Activated CD8-positive, alpha-beta T cell treated with anti-CD3 and anti-CD28 coated beads, Interleukin-2, amount 10 ng/mL, durations not matched to agents 7 days and 5 days (primary cell): ENCODE results near the gene PRKCA. TPM values are rescaled to one million over a fixed set of nuclear protein-coding genes. Genes with fewer than 3 reads are reported as not detected.

Experiments
- ATAC-seq: fragments of 150-1000 bp; cut with Tn5 transposase; one replicate; pipeline ENCODE4 v1.10.0; 2021; ENCODE audit warnings: moderate library complexity
- CTCF ChIA-PET: fragments of 350-600 bp; sonication (Branson Sonifier 250); formaldehyde crosslinking; loops from one replicate; lab custom pipeline; 2021; ENCODE audit warnings: antibody characterized with exemption; lab: Charles Lee
- POLR2A ChIA-PET: fragments of 350-600 bp; sonication (Branson Sonifier 250); formaldehyde crosslinking; loops from one replicate; lab custom pipeline; 2021; ENCODE audit warnings: antibody characterized with exemption; lab: Charles Lee
- DNase-seq: peaks from one replicate; pipeline ENCODE4 v3.0.0-alpha.2; 2020
- H3K27ac Mint-ChIP-seq: one replicate; pipeline ENCODE4 v1.8.0; 2021; ENCODE audit warnings: mild to moderate bottlenecking, mixed read lengths
- H3K27me3 Mint-ChIP-seq: one replicate; pipeline ENCODE4 v1.8.0; 2021; ENCODE audit warnings: low read depth, mixed read lengths
- H3K36me3 Mint-ChIP-seq: one replicate; pipeline ENCODE4 v1.8.0; 2021; ENCODE audit warnings: low read depth, mixed read lengths
- H3K4me1 Mint-ChIP-seq: one replicate; pipeline ENCODE4 v1.8.0; 2021; ENCODE audit warnings: low read depth, mixed read lengths
- H3K4me3 Mint-ChIP-seq: one replicate; pipeline ENCODE4 v1.8.0; 2021; ENCODE audit warnings: mild to moderate bottlenecking, mixed read lengths
- H3K9me3 Mint-ChIP-seq: one replicate; pipeline ENCODE4 v1.8.0; 2022; ENCODE audit warnings: mixed read lengths; ENCODE audit not compliant: insufficient read depth
- total RNA-seq, 2 experiments: library from RNA; stranded (reverse); gene quantifications; one replicate each; pipeline ENCODE4 v1.2.3, GENCODE V29; 2021

PRKCA gene
- total RNA-seq, 2 experiments from 2014 or later = 74.1 to 76.9 TPM

DNA sequence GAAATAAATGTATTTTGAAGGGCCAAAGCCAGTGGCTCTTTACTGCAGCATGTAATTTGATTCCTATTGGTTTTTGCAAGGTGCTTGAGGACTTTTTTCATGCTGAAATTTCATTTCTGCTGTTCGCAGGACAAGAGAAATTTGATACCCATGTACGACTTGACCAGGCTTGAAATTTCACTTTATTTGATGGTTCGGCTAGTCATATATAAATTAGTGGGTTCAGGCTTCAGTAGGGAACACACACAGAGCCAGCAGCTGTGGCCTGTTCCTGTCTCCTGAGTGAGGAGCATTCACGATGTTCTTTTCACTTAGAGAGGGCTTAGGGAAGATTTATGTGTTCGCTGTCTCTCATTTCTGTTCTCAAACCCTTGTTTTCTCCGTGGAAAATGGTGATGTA lies 274.1 kb downstream of the PRKCA start:
- Mint-ChIP-seq H3K4me1 (peaks cover 9% of the 10 kb centered on the region), H3K27me3 (no peaks in the 10 kb centered on the region), H3K9me3 (no peaks in the 10 kb centered on the region), H3K4me3 (no peak overlapping the region), H3K36me3 (peaks cover 19% of the 10 kb centered on the region), H3K27ac (no peak overlapping the region)
- POLR2A ChIA-PET = no interaction called here
- CTCF ChIA-PET = interaction anchor here (1.6 kb wide), 1 partner anchor 9 kb away, joined by 6 read pairs; no protein-coding TSS in a partner anchor
- no peak for DNase-seq
- no peak for ATAC-seq

DNA sequence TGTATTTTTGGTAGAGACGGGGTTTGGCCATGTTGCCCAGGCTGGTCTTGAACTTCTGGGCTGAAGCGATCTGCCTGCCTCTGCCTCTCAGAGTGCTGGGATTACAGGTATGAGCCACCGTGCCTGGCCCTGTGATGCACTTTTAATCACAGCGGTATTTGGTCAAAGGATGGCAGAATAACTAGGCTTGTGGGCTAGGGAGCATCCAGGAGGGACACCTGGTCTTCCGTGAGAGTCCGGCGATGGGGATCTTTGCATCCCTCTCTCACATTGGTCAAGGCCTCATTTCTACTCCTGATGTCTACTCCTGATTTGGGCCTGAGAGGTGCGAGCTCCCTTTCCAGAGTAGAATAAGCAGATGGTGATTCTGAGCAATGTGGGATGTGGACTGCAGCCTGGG lies 274.6 kb downstream of the PRKCA start:
- Mint-ChIP-seq H3K27ac (no peak overlapping the region), H3K27me3 (no peaks in the 10 kb centered on the region), H3K9me3 (no peaks in the 10 kb centered on the region), H3K36me3 (peaks cover 24% of the 10 kb centered on the region), H3K4me3 (no peak overlapping the region), H3K4me1 (peaks cover 9% of the 10 kb centered on the region)
- ATAC-seq (no peak), DNase-seq (no peak)
- CTCF ChIA-PET = no interaction called here
- POLR2A ChIA-PET = no interaction called here

DNA sequence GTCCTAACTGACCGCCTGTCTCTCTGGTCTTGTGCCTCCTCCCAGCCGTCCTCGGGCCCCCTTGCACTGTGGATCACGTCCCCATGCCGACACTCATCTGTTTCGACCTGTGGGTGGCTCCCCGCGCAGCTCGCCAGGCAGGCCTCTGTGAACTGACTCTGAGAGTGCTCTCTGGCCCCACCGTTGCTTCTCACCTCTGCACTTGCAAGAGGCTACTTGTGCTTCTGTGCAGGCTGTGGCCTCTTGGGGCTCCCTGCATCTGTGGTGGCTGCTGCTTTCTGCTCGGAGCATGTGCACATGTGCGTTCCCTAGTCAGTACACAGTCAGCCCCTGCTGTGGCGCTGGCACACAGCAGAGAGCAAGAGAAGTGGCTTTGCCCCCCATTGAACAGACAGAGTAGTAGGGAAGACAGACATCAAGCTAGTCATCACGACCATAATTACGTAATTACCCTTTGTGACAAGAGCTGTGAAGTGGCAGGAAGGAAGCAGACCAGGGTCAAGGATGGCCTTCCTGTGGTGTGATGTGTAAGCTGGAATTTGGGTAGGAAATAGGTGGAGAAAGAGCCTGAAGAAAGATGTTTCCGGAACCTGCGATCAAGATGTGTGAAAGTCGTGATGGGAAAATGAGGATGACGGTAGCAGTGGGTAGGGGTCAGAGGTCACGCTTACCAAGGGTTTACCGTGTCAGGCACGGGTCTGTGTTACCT lies 276.5 kb downstream of the PRKCA start:
- H3K27ac Mint-ChIP-seq = no peak overlapping the region
- ChIA-PET CTCF (interaction anchor here (1.0 to 1.9 kb wide), 2 partner anchors 12 to 37 kb away, joined by 3 to 7 read pairs; no protein-coding TSS in a partner anchor), POLR2A (no interaction called here)
- no peaks in the 10 kb centered on the region for H3K27me3 Mint-ChIP-seq
- peaks cover 36% of the 10 kb centered on the region for H3K36me3 Mint-ChIP-seq
- ATAC-seq = no peak
- DNase-seq = no peak
- H3K4me1 Mint-ChIP-seq = peaks cover 9% of the 10 kb centered on the region
- H3K9me3 Mint-ChIP-seq = peaks cover 3% of the 10 kb centered on the region
- H3K4me3 Mint-ChIP-seq = no peak overlapping the region

DNA sequence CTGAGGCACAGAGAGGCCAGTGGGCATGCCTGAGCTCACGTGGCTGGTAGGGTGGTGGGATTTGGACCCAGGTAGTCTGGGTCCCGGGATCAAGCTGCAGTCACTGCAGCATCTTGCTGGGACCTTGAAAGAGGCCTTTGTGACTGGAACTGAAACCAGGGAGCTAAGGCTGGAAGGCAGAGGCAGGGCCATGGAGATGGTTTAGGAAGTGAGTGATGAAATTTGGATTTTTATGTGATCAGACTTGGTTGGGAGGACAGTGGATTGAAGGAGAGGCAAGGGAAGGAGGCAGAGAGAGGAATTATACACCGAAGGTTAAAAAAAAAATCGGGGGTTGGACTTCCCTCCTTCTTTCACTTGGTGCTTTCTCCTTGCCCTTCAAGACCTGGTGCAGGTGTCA lies 277.1 kb downstream of the PRKCA start:
- POLR2A ChIA-PET = no interaction called here
- H3K9me3 Mint-ChIP-seq = peaks cover 3% of the 10 kb centered on the region

DNA sequence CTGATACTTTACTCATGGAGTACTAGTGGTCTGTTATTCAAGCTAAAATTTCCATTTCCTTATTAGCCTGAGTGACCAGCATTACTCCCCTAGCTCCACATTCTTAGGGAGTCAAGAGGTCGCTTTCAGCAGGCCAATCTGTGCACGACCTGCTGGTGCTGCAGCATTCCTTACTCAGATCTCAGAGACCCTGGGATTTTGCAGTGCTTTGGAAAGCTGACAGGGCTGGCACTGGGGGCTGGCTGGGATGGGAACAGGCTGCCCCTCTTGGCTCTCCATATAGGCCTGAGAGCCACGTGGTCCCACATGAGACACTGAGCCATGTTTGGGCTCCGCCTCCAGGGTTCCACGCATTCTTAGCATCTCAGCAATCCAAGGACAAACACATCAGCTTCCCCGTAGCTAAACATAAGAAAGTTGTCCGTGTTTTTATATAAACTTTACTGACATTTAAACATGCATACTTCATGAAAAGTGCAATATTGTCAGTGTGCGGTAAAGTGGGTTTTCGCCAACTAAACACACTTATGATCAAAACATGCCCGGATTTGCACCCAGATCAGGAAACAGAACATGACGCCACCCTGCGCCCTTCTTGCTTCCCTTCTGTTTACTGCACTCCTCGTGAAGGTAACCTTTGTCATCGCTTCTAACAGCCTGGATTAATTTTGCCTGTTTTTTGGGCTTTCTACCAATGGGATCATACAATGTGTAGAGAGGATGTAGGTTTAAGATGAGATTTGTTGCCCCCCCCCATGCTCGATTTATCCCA lies 278.0 kb downstream of the PRKCA start:
- peaks cover 9% of the 10 kb centered on the region for H3K4me1 Mint-ChIP-seq
- H3K27ac Mint-ChIP-seq = no peak overlapping the region
- H3K4me3 Mint-ChIP-seq = no peak overlapping the region
- DNase-seq = no peak
- ATAC-seq = no peak
- CTCF ChIA-PET = interaction anchor here (0.8 to 2.4 kb wide), 4 partner anchors 14 to 90 kb away, joined by 3 to 9 read pairs (median 3); no protein-coding TSS in a partner anchor
- H3K27me3 Mint-ChIP-seq = no peaks in the 10 kb centered on the region
- H3K36me3 Mint-ChIP-seq = peaks cover 41% of the 10 kb centered on the region
- H3K9me3 Mint-ChIP-seq = peaks cover 3% of the 10 kb centered on the region
- POLR2A ChIA-PET = no interaction called here

More for the DNA sequence above, 277.1 kb downstream of the PRKCA start:
- peaks cover 9% of the 10 kb centered on the region for H3K4me1 Mint-ChIP-seq
- ATAC-seq = no peak
- no peak overlapping the region for H3K27ac Mint-ChIP-seq
- peaks cover 37% of the 10 kb centered on the region for H3K36me3 Mint-ChIP-seq
- CTCF ChIA-PET = interaction anchor here (0.8 to 2.4 kb wide), 4 partner anchors 13 to 91 kb away, joined by 3 to 9 read pairs (median 5); no protein-coding TSS in a partner anchor
- DNase-seq = no peak
- H3K27me3 Mint-ChIP-seq = no peaks in the 10 kb centered on the region
- H3K4me3 Mint-ChIP-seq = no peak overlapping the region

DNA sequence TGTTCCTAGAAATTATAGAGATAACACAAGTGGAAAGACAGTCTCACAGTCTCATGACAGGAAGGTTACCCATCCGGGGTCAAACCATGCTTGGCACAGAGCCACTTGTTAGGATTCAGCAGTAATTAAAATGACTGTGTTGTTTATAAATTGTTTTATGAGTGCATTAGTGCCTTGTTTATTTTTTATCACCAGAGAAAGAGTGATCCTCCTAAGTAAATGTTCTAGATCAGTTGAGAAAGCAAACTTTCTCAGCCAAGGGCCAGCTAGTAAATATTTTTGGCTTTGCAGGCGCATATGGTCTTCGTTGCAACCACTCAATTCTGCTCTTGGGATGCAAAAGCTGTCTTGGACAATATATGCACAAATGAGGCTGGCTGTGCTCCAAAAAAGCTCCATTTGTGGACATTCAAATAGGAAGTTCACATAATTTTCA lies 278.6 kb downstream of the PRKCA start:
- peaks cover 9% of the 10 kb centered on the region for H3K4me1 Mint-ChIP-seq
- H3K27me3 Mint-ChIP-seq = no peaks in the 10 kb centered on the region
- no peak overlapping the region for H3K4me3 Mint-ChIP-seq
- ChIA-PET CTCF (interaction anchor here (1.1 to 2.4 kb wide), 2 partner anchors 15 to 45 kb away, joined by 3 to 9 read pairs; no protein-coding TSS in a partner anchor), POLR2A (no interaction called here)
- peaks cover 3% of the 10 kb centered on the region for H3K9me3 Mint-ChIP-seq
- no peak overlapping the region for H3K27ac Mint-ChIP-seq
- DNase-seq = no peak
- H3K36me3 Mint-ChIP-seq = peaks cover 44% of the 10 kb centered on the region
- ATAC-seq = no peak

DNA sequence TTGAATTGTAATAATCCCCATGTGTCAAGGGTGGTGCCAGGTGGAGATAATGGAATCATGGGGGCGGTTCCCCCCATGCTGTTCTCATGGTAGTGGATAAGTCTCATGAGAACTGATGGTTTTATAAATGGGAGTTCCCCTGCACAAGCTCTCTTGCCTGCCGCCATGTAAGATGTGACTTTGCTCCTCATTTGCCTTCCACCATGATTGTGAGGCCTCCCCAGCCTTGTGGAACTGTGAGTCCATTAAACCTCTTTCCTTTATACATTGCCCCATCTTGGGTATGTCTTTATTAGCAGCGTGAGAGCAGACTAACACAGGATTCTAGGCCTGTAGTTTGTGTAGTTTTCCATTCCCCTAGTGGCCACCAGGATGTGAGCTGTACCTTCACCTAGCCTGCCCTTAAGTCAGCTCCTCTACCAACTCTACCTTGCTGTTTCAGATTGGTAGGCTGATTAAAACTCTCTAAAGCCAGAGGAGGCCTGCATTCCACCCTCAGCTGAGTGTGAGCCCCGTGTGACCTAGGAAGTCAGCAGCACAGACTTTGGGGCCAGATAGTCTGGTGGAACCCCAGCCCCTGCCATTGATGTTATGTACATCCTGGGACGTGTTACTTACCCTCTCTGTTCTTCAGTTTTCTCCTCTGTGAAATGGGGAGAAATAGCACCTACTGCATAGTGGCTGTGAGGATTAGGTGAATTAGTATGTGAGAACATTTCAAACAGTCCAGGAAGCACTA lies 280.1 kb downstream of the PRKCA start:
- POLR2A ChIA-PET = no interaction called here
- Mint-ChIP-seq H3K4me3 (no peak overlapping the region), H3K9me3 (peaks cover 3% of the 10 kb centered on the region), H3K27ac (no peak overlapping the region), H3K4me1 (peaks cover 9% of the 10 kb centered on the region), H3K36me3 (peaks cover 44% of the 10 kb centered on the region), H3K27me3 (no peaks in the 10 kb centered on the region)
- DNase-seq (no peak), ATAC-seq (no peak)
- CTCF ChIA-PET = interaction anchor here (0.8 to 1.3 kb wide), 3 partner anchors 9 to 15 kb away, joined by 3 to 6 read pairs (median 4); no protein-coding TSS in a partner anchor

DNA sequence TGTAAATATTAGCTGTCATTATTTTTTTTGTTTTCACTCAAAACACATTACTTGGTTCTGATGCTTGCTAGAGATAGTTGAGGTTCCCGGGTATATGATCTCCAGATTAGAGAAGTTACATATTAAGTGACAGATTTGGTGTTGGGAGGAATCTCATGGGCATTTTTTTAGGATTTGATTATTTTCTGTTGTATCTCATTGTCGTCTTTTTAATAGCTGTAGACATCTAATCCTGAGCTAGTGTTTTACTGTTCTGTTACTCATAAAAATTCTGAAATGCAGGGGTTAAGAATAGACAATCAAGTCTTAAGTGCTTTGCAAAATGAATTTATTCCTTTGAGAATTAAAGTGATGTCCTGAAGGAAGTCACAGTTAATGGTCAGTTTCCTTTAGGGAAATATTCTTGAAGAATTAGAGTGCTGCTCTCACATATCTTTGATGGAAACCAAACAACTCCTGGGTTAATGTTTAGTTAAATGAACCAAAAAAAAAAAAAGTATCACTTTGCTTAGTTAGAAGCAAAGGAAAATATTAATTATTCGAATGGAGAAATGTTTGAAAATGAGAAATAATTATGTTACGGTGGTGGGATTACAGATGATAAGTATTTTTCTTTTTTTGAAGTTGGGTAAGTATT lies 280.8 kb downstream of the PRKCA start:
- Mint-ChIP-seq H3K9me3 (peaks cover 3% of the 10 kb centered on the region), H3K27ac (no peak overlapping the region)

DNA sequence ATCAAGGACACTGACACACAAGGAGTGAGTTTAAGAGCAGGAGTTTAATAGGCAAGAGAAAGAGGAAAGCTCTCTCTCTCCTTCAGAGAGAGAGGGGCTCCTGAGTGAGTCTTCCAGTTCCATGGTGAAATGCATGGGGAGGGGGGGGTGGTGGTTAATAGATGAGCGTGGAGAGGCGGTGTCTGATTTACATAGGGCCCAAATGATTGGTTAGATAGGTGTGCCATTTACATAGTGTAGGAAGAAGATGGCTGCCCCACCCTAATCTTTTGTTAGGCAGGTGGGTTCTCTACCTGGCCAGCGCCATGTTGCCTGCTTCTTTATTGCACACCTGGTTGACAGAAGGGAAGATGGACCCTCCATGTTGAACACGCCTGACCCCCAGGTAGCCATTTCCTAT lies 282.5 kb downstream of the PRKCA start:
- ATAC-seq (no peak), DNase-seq (no peak)
- Mint-ChIP-seq H3K4me1 (peaks cover 7% of the 10 kb centered on the region), H3K9me3 (peaks cover 3% of the 10 kb centered on the region), H3K4me3 (no peak overlapping the region), H3K36me3 (peaks cover 30% of the 10 kb centered on the region), H3K27me3 (no peaks in the 10 kb centered on the region), H3K27ac (no peak overlapping the region)
- ChIA-PET CTCF (interaction anchor here (1.7 kb wide), 1 partner anchor 18 kb away, joined by 4 read pairs; no protein-coding TSS in a partner anchor), POLR2A (no interaction called here)

More for the DNA sequence above, 280.8 kb downstream of the PRKCA start:
- ChIA-PET POLR2A (no interaction called here), CTCF (interaction anchor here (0.8 to 1.3 kb wide), 4 partner anchors 10 to 108 kb away, joined by 3 to 6 read pairs (median 4); no protein-coding TSS in a partner anchor)
- Mint-ChIP-seq H3K36me3 (peaks cover 40% of the 10 kb centered on the region), H3K27me3 (no peaks in the 10 kb centered on the region), H3K4me3 (no peak overlapping the region), H3K4me1 (peaks cover 13% of the 10 kb centered on the region)
- no peak for DNase-seq
- no peak for ATAC-seq

DNA sequence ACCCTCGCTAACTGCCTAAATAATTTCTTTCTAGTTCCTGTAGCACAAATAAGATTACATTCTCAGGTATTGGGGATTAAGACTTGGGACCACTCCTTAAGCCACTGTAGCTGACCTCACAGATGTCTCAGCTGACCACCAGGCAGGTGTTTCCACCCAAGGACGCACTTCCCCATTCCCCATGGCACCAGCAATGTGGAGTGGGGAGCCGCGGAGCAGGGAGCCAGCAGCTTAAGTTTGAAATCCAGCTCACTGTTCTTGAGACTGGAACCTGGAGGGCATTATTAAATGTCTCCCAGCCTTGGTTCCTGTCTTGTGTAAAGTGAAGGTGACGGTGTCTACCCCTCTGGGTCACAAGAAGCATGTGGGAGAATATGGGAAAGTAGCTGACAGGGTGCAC lies 283.1 kb downstream of the PRKCA start:
- Mint-ChIP-seq H3K27ac (no peak overlapping the region), H3K27me3 (no peaks in the 10 kb centered on the region), H3K36me3 (peaks cover 29% of the 10 kb centered on the region), H3K9me3 (peaks cover 3% of the 10 kb centered on the region), H3K4me3 (no peak overlapping the region), H3K4me1 (peaks cover 7% of the 10 kb centered on the region)
- POLR2A ChIA-PET = no interaction called here
- no peak for DNase-seq
- CTCF ChIA-PET = interaction anchor here (1.7 kb wide), 1 partner anchor 18 kb away, joined by 4 read pairs; no protein-coding TSS in a partner anchor
- ATAC-seq = no peak

DNA sequence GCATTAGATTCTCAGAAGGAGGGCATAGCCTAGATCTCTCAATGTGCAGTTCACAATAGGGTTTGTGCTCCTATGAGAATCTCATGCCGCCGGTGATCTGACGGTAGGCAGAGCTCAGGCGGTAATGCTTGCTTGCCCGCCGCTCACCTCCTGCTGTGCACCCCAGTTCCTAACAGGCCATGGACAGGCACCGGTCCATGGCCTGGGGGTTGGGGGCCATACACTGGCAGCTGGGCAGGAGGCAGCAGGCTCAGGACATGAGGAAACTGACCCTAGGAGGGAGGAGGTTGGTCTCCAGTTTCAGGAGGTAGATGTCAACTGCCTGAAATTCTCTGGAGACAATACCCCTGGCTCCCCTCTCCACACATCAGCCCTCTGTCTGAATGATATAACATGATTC lies 287.5 kb downstream of the PRKCA start:
- H3K9me3 Mint-ChIP-seq = peaks cover 6% of the 10 kb centered on the region
- DNase-seq (no peak), ATAC-seq (no peak)
- H3K36me3 Mint-ChIP-seq = peaks cover 21% of the 10 kb centered on the region
- H3K27me3 Mint-ChIP-seq = no peaks in the 10 kb centered on the region
- ChIA-PET POLR2A (no interaction called here), CTCF (no interaction called here)
- H3K27ac Mint-ChIP-seq = no peak overlapping the region
- H3K4me3 Mint-ChIP-seq = no peak overlapping the region
- peaks cover 5% of the 10 kb centered on the region for H3K4me1 Mint-ChIP-seq
